Bone marrow (tissue), 2 donors: ENCODE results near the gene CELF4.

ENCODE experiments used
- DNase-seq, 2 donors: peaks; one replicate each; lab custom pipeline; 2025; lab: John Stamatoyannopoulos, UW

CELF4 gene

GRCh38 chr18:37565101-37565976 lies at the start of gene CELF4:
Gene CELF4, minus strand, starts transcription at chr18:37565798.
- DNase-seq: no peak

GRCh38 chr18:37613253-37613565 lies 47.6 kb upstream of the CELF4 start:
- DNase-seq: no peak

- DNase-seq: no peak
Measured at GRCh38 chr18:37612524-37613252, 47.1 kb upstream of the CELF4 start.

- no peak for DNase-seq
Measured at GRCh38 chr18:37611614-37612279, 46.1 kb upstream of the CELF4 start.

GRCh38 chr18:37608876-37609275 lies 43.3 kb upstream of the CELF4 start:
- no peak for DNase-seq

- DNase-seq: no peak
Measured at GRCh38 chr18:37607281-37607680, 41.7 kb upstream of the CELF4 start.

- peak in 1 of 2 donors; percentile 1 for DNase-seq
Measured at GRCh38 chr18:37604032-37604431, 38.4 kb upstream of the CELF4 start.

GRCh38 chr18:37598966-37599896 lies 33.6 kb upstream of the CELF4 start:
- DNase-seq: no peak

- DNase-seq: no peak
Measured at GRCh38 chr18:37598396-37598795, 32.8 kb upstream of the CELF4 start.

- DNase-seq: no peak
Measured at GRCh38 chr18:37590346-37590745, 24.7 kb upstream of the CELF4 start.

GRCh38 chr18:37588289-37588688 lies 22.7 kb upstream of the CELF4 start:
- DNase-seq: no peak

- no peak for DNase-seq
Measured at GRCh38 chr18:37586656-37587225, 21.1 kb upstream of the CELF4 start.

- DNase-seq: no peak
Measured at GRCh38 chr18:37584952-37585695, 19.5 kb upstream of the CELF4 start.

GRCh38 chr18:37584217-37584616 lies 18.6 kb upstream of the CELF4 start:
- no peak for DNase-seq

- no peak for DNase-seq
Measured at GRCh38 chr18:37582261-37582660, 16.7 kb upstream of the CELF4 start.

- DNase-seq: no peak
Measured at GRCh38 chr18:37578886-37579513, 13.4 kb upstream of the CELF4 start.

GRCh38 chr18:37578182-37578678 lies 12.6 kb upstream of the CELF4 start:
- DNase-seq: no peak

GRCh38 chr18:37577051-37577611 lies 11.5 kb upstream of the CELF4 start:
- no peak for DNase-seq

GRCh38 chr18:37575646-37576045 lies 10.0 kb upstream of the CELF4 start:
- no peak for DNase-seq

GRCh38 chr18:37574113-37574512 lies 8.5 kb upstream of the CELF4 start:
- DNase-seq: no peak
